NCI-H1930 (cell line): ENCODE measurements around the gene PRIM1.
"Not testable (repeated sequence)": the region's sequence is repeated elsewhere in the genome, so short reads cannot be mapped to it uniquely, and the experiment has no call there.

Source experiments
- DNase-seq, 2 experiments: peaks; one replicate each; lab custom pipeline; 2025; lab: John Stamatoyannopoulos, UW

The PRIM1 gene

GRCh38 chr12:56751712-56752598 lies at the start of gene PRIM1:
TSS of gene PRIM1 (minus strand) at chr12:56752323. CDS start at chr12:56752298, 25 bp downstream.
- peak; percentile 86 to 89 for DNase-seq

- DNase-seq, result no peak
Measured at GRCh38 chr12:56800221-56800620, 48.1 kb upstream of the PRIM1 start.

GRCh38 chr12:56799345-56799744 lies 47.2 kb upstream of the PRIM1 start:
- DNase-seq, result not testable (repeated sequence)

GRCh38 chr12:56795791-56796190 lies 43.7 kb upstream of the PRIM1 start:
- DNase-seq, result not testable (repeated sequence)

- not testable (repeated sequence) for DNase-seq
Measured at GRCh38 chr12:56795046-56795562, 43.0 kb upstream of the PRIM1 start.

GRCh38 chr12:56793124-56793523 lies 41.0 kb upstream of the PRIM1 start:
- DNase-seq, result not testable (repeated sequence)

GRCh38 chr12:56792678-56793077 lies 40.6 kb upstream of the PRIM1 start:
- DNase-seq, result no peak

- not testable (repeated sequence) for DNase-seq
Measured at GRCh38 chr12:56789429-56789828, 37.3 kb upstream of the PRIM1 start.

GRCh38 chr12:56787498-56787897 lies 35.4 kb upstream of the PRIM1 start:
- DNase-seq, result no peak

- DNase-seq, result no peak
Measured at GRCh38 chr12:56785874-56786273, 33.8 kb upstream of the PRIM1 start.

GRCh38 chr12:56785141-56785865 lies 33.2 kb upstream of the PRIM1 start:
- DNase-seq, result no peak

- DNase-seq, result no peak
Measured at GRCh38 chr12:56781726-56782125, 29.6 kb upstream of the PRIM1 start.

- no peak for DNase-seq
Measured at GRCh38 chr12:56778756-56779155, 26.6 kb upstream of the PRIM1 start.

GRCh38 chr12:56776654-56777053 lies 24.5 kb upstream of the PRIM1 start:
- DNase-seq, result no peak

GRCh38 chr12:56775638-56776037 lies 23.5 kb upstream of the PRIM1 start:
- DNase-seq, result no peak

- DNase-seq, result no peak
Measured at GRCh38 chr12:56773113-56773512, 21.0 kb upstream of the PRIM1 start.

- no peak for DNase-seq
Measured at GRCh38 chr12:56772625-56773024, 20.5 kb upstream of the PRIM1 start.

GRCh38 chr12:56769868-56770267 lies 17.7 kb upstream of the PRIM1 start:
- no peak for DNase-seq

GRCh38 chr12:56768424-56768823 lies 16.3 kb upstream of the PRIM1 start:
- no peak for DNase-seq

GRCh38 chr12:56766535-56766934 lies 14.4 kb upstream of the PRIM1 start:
- no peak for DNase-seq

GRCh38 chr12:56763753-56764657 lies 11.9 kb upstream of the PRIM1 start:
- no peak for DNase-seq

GRCh38 chr12:56761812-56762211 lies 9.7 kb upstream of the PRIM1 start:
- DNase-seq, result no peak
